Colonic mucosa (tissue), 4 donors: Measurements from ENCODE around the gene LAGE3. TPM values are rescaled to one million over a fixed set of nuclear protein-coding genes. Genes with fewer than 3 reads are reported as not detected.

Experiments
- DNase-seq: peaks from one replicate; pipeline ENCODE4 v3.0.0-alpha.2; 2020
- H3K27ac ChIP-seq: fragments of 200-600 bp; one replicate; pipeline ENCODE4 v1.8.0; 2021
- H3K27me3 ChIP-seq: fragments of 200-600 bp; one replicate; pipeline ENCODE4 v1.8.0; 2021
- H3K36me3 ChIP-seq: fragments of 200-600 bp; one replicate; pipeline ENCODE4 v1.8.0; 2021
- H3K4me1 ChIP-seq: fragments of 200-600 bp; one replicate; pipeline ENCODE4 v1.8.0; 2021; ENCODE audit warnings: mild to moderate bottlenecking
- H3K4me3 ChIP-seq: fragments of 200-600 bp; one replicate; pipeline ENCODE4 v1.8.0; 2021
- H3K9ac ChIP-seq, 2 donors: one replicate each; pipeline ENCODE4 v1.7.0; 2013; ENCODE audit warnings: control low read depth in 2 of 2, low read depth in 2 of 2, low read length in 2 of 2
- H3K9me3 ChIP-seq: fragments of 200-600 bp; one replicate; pipeline ENCODE4 v1.8.0; 2021
- CTCF ChIP-seq: fragments of 200-600 bp; IDR thresholded peaks from one replicate; pipeline ENCODE4 v1.8.0; 2022; ENCODE audit warnings: antibody characterized with exemption, mild to moderate bottlenecking
- intact Hi-C: fragments of 100-400 bp; cut with DNase I; formaldehyde crosslinking; loops from one replicate; pipeline ENCODE4 v1.14.1; 2022
- total RNA-seq, 2 donors: library from RNA; stranded (reverse); fragmentation: NEBNext Ultra II Directional in 1 of 2; extraction: Animal tissue kit (Norgen Biotek cat#: 25700) in 1 of 2; gene quantifications; one replicate each; pipeline ENCODE4 v1.2.1, GENCODE V29; 2021
- donor health status: healthy.
- donor health status: DM: no; HTN: no; CAD: no.
- donor health status: DM: no; HTN: no; CAD: no.

LAGE3 gene
- total RNA-seq, 2 donors from 2014 or later = 10.0 to 35.3 TPM

- DNase-seq = no peak
- no peaks in the 10 kb centered on the region for H3K9me3 ChIP-seq
- no peak for TF ChIP-seq CTCF
- H3K4me1 ChIP-seq = no peaks in the 10 kb centered on the region
- H3K27ac ChIP-seq = no peak overlapping the region
- H3K9ac ChIP-seq = no peak overlapping the region
- intact Hi-C loops = no loop called here
- peaks cover 9% of the 10 kb centered on the region for H3K36me3 ChIP-seq
- no peak overlapping the region for H3K4me3 ChIP-seq
- no peaks in the 10 kb centered on the region for H3K27me3 ChIP-seq
Observed at GRCh38 chrX:154449618-154450017, 29.5 kb downstream of the LAGE3 start.

GRCh38 chrX:154448484-154448883, 30.6 kb downstream of the LAGE3 start:
- Histone ChIP-seq H3K27me3 (no peaks in the 10 kb centered on the region), H3K36me3 (peaks cover 9% of the 10 kb centered on the region), H3K9me3 (no peaks in the 10 kb centered on the region), H3K4me1 (no peaks in the 10 kb centered on the region), H3K4me3 (no peak overlapping the region), H3K27ac (no peak overlapping the region), H3K9ac (no peak overlapping the region)
- no peak for DNase-seq
- TF ChIP-seq CTCF = no peak
- intact Hi-C loops = no loop called here

GRCh38 chrX:154446430-154446829, 32.7 kb downstream of the LAGE3 start:
- no peak overlapping the region for H3K9ac ChIP-seq
- intact Hi-C loops = no loop called here

GRCh38 chrX:154445776-154446175, 33.3 kb downstream of the LAGE3 start:
- Histone ChIP-seq H3K9ac (no peak overlapping the region), H3K27me3 (no peaks in the 10 kb centered on the region), H3K36me3 (peaks cover 9% of the 10 kb centered on the region), H3K9me3 (no peaks in the 10 kb centered on the region), H3K27ac (no peak overlapping the region), H3K4me1 (no peaks in the 10 kb centered on the region), H3K4me3 (no peak overlapping the region)
- no peak for DNase-seq
- intact Hi-C loops = no loop called here
- TF ChIP-seq CTCF = no peak

More at GRCh38 chrX:154446430-154446829, 32.7 kb downstream of the LAGE3 start:
- H3K27ac ChIP-seq = no peak overlapping the region
- no peak for TF ChIP-seq CTCF
- H3K36me3 ChIP-seq = peaks cover 9% of the 10 kb centered on the region
- H3K4me3 ChIP-seq = no peak overlapping the region
- H3K27me3 ChIP-seq = no peaks in the 10 kb centered on the region
- no peak for DNase-seq
- H3K9me3 ChIP-seq = no peaks in the 10 kb centered on the region
- no peaks in the 10 kb centered on the region for H3K4me1 ChIP-seq

- Histone ChIP-seq H3K27ac (peak overlapping the region; percentile 57), H3K9me3 (no peaks in the 10 kb centered on the region), H3K27me3 (no peaks in the 10 kb centered on the region), H3K9ac (peak overlapping the region; percentile 72 to 81), H3K4me1 (no peaks in the 10 kb centered on the region), H3K36me3 (peaks cover 9% of the 10 kb centered on the region), H3K4me3 (peak overlapping the region; percentile 54)
- no peak for DNase-seq
- intact Hi-C loops = no loop called here
- no peak for TF ChIP-seq CTCF
Observed at GRCh38 chrX:154444755-154445246, 34.3 kb downstream of the LAGE3 start.
